K562 (cell line): ENCODE results near the gene ZFPM1. TPM values are rescaled to one million over a fixed set of nuclear protein-coding genes. Genes with fewer than 3 reads are reported as not detected.

Source experiments
- ATAC-seq: fragments of 200-7000 bp; cut with Tn5 transposase; 3 replicates; pipeline ENCODE4 v1.9.1; 2020; ENCODE audit warnings: moderate library complexity
- BruUV-seq: library from RNA; stranded (reverse); fragments of 400-500 nt; replicated peaks from 2 replicates; lab custom pipeline; 2021; lab: Mats Ljungman, UMichigan
- CTCF ChIA-PET: fragments of 300-600 bp; formaldehyde crosslinking; extraction: SDS; loops from one replicate; lab custom pipeline; 2021; ENCODE audit warnings: low intra/inter-chr PET ratio; lab: Yijun Ruan, JAX
- POLR2A ChIA-PET: fragments of 300-600, 350-650 bp; sonication (Branson Sonifier 250); formaldehyde crosslinking; extraction: SDS; loops from one replicate; lab custom pipeline; 2021; ENCODE audit warnings: antibody characterized with exemption, inconsistent platforms; lab: Yijun Ruan, JAX
- DNase-seq, 4 experiments: peaks; one replicate each; pipeline versions ENCODE4 v3.0.0 to v3.0.0-alpha.2; 2011 to 2018; ENCODE audit warnings: low spot score in 3 of 4, mixed read lengths in 3 of 4; ENCODE audit errors: extremely low read depth in 1 of 4
- FAIRE-seq: peaks from 2 replicates; lab custom pipeline; 2011; peaks lifted over from hg19 to GRCh38; lab: Jason Lieb, UNC
- H2AFZ ChIP-seq: 2 replicates; pipeline ENCODE4 v1.6.0; 2011; ENCODE audit warnings: low read depth, low read length, control low read depth, inconsistent platforms
- H3K27ac ChIP-seq: fragments of 200-600 bp; 3 replicates; pipeline ENCODE4 v1.8.0; 2011; ENCODE audit warnings: low read depth, mild to moderate bottlenecking, control low read depth, inconsistent platforms, low read length, moderate library complexity, mixed read lengths; ENCODE audit errors: extremely low read depth
- H3K27me3 ChIP-seq, 2 experiments: fragments of 300-600 bp in 1 of 2; 2 replicates in 1 of 2; 3 replicates in 1 of 2; pipeline versions ENCODE4 v1.6.0 to v1.8.0; 2011; ENCODE audit warnings: inconsistent platforms in 2 of 2, low read length in 2 of 2, mild to moderate bottlenecking in 1 of 2, mixed read lengths in 1 of 2, moderate library complexity in 1 of 2; ENCODE audit not compliant: control insufficient read depth in 2 of 2, insufficient read depth in 2 of 2
- H3K36me3 ChIP-seq: fragments of 300-600 bp; 3 replicates; pipeline ENCODE4 v1.8.0; 2011; ENCODE audit warnings: mild to moderate bottlenecking, low read length, inconsistent platforms; ENCODE audit not compliant: control insufficient read depth, insufficient read depth
- H3K4me1 ChIP-seq, 2 experiments: fragments of 200-600 bp in 1 of 2; replicated peaks in 1 of 2; 2 replicates in 1 of 2; 3 replicates in 1 of 2; pipeline versions ENCODE4 v1.5.1 to v1.8.0; 2011; ENCODE audit warnings: inconsistent platforms in 2 of 2, low read length in 2 of 2, mild to moderate bottlenecking in 1 of 2, mixed read lengths in 1 of 2, moderate library complexity in 1 of 2; ENCODE audit not compliant: control insufficient read depth in 2 of 2, insufficient read depth in 2 of 2
- H3K4me2 ChIP-seq: 2 replicates; pipeline ENCODE4 v1.6.1; 2011; ENCODE audit warnings: low read length, control low read depth, inconsistent platforms, mixed read lengths; ENCODE audit not compliant: insufficient read depth
- H3K4me3 ChIP-seq: fragments of 200-600 bp; sonication (generic), shearing (Covaris generic); 2 replicates; pipeline ENCODE4 v1.5.1; 2016; ENCODE audit warnings: control low read depth, inconsistent platforms
- H3K79me2 ChIP-seq: fragments of 200-600 bp; 3 replicates; pipeline ENCODE4 v1.8.0; 2011; ENCODE audit warnings: low read length, inconsistent platforms; ENCODE audit not compliant: control insufficient read depth, insufficient read depth
- H3K9ac ChIP-seq, 2 experiments: 2 replicates each; pipeline versions ENCODE4 v1.6.0 to v1.6.1; 2011; ENCODE audit warnings: low read depth in 2 of 2, low read length in 2 of 2, control low read depth in 1 of 2, inconsistent platforms in 1 of 2, mild to moderate bottlenecking in 1 of 2, mixed read lengths in 1 of 2; ENCODE audit not compliant: insufficient read depth in 1 of 2
- H3K9me1 ChIP-seq: one replicate; pipeline ENCODE4 v1.6.0; 2011; ENCODE audit warnings: inconsistent platforms, mild to moderate bottlenecking, low read length, moderate library complexity; ENCODE audit not compliant: control insufficient read depth, insufficient read depth
- H3K9me3 ChIP-seq: replicated peaks from 2 replicates; pipeline ENCODE4 v1.5.1; 2011; ENCODE audit warnings: low read depth, low read length, inconsistent platforms; ENCODE audit not compliant: control insufficient read depth, insufficient read depth
- H4K20me1 ChIP-seq: replicated peaks from 2 replicates; pipeline ENCODE4 v1.6.1; 2011; ENCODE audit warnings: low read length, inconsistent platforms, mixed read lengths; ENCODE audit not compliant: control insufficient read depth, insufficient read depth
- KDM4B ChIP-seq, 2 experiments: fragments of 450-650 bp in 1 of 2; sonication (generic) in 1 of 2; IDR thresholded peaks; 2 replicates each; pipeline ENCODE4 v1.6.1; 2016 to 2017; ENCODE audit warnings: borderline replicate concordance in 2 of 2, antibody characterized with exemption in 1 of 2, low read depth in 1 of 2, mild to moderate bottlenecking in 1 of 2
- POLR2A ChIP-seq: fragments of 450-650 bp; conservative IDR thresholded peaks from 2 replicates; pipeline ENCODE4 v1.6.1; 2016
- RAD51 ChIP-seq: fragments of 450-650 bp; IDR thresholded peaks from 2 replicates; pipeline ENCODE4 v1.7.1; 2016; ENCODE audit warnings: low read depth, mild to moderate bottlenecking, borderline replicate concordance
- RBM17 ChIP-seq: fragments of 200-400 bp; formaldehyde crosslinking; IDR thresholded peaks from 2 replicates; pipeline ENCODE4 v1.6.1; 2017; ENCODE audit warnings: low read depth, mild to moderate bottlenecking, low read length, borderline replicate concordance
- SLC30A9 ChIP-seq: fragments of 250-450 bp; sonication (Bioruptor Pico); IDR thresholded peaks from 2 replicates; pipeline ENCODE4 v1.8.0; 2022; ENCODE audit warnings: mild to moderate bottlenecking, moderate library complexity
- ZNF121 ChIP-seq: sonication (generic); formaldehyde crosslinking; conservative IDR thresholded peaks from 2 replicates; pipeline ENCODE4 v1.8.0; 2022; ENCODE audit warnings: missing genetic modification reagents
- ZNF764 ChIP-seq: fragments of 250-450 bp; sonication (Bioruptor Pico); IDR thresholded peaks from 2 replicates; pipeline ENCODE4 v1.4.0; 2020; ENCODE audit warnings: low read depth, mild to moderate bottlenecking, moderate library complexity
- WGBS: fragments of 100-300 bp; shearing (Covaris generic); methylation state at CpG from one replicate; pipeline ENCODE4 v1.1.6; 2016; ENCODE audit warnings: low coverage, mixed read lengths; ENCODE audit not compliant: insufficient coverage; ENCODE audit errors: missing lambda C conversion rate; 5-methylcytosine and 5-hydroxymethylcytosine counted together
- in situ Hi-C: fragments of 300-500 bp; cut with MboI; formaldehyde crosslinking; loops from 4 replicates; pipeline ENCODE4 v1.15.0; 2018; ENCODE audit warnings: inconsistent platforms, mixed read lengths
- intact Hi-C: fragments of 100-400 bp; cut with micrococcal nuclease; formaldehyde crosslinking; loops from 2 replicates; pipeline ENCODE4 v1.14.2; 2022
- polyA plus RNA-seq, 8 experiments: library from polyadenylated mRNA; depleted of rRNA in 4 of 8; stranded (reverse) in 5 of 8; unstranded in 3 of 8; fragments of >200 nt; fragmentation: Nextera tagmentation in 2 of 8; fragmentation: Illumina TruSeq in 1 of 8; extraction: Ambion mirVana in 2 of 8; extraction: Trizol in 1 of 8; gene quantifications; 2 replicates each; pipeline versions ENCODE4 v1.2.1 to v1.2.3, GENCODE V29; 2011 to 2014; ENCODE audit warnings: inconsistent platforms in 1 of 8, missing spikeins in 1 of 8
- total RNA-seq, 7 experiments: library from RNA; depleted of rRNA in 6 of 7; stranded (reverse); fragments of >200 nt in 6 of 7; fragmentation: Illumina TruSeq in 2 of 7; extraction: Trizol in 2 of 7; gene quantifications; 2 replicates each; pipeline versions ENCODE4 v1.2.1 to v1.2.3, GENCODE V29; 2011 to 2021; ENCODE audit warnings: low replicate concordance in 1 of 7

ZFPM1 gene
- total and polyA plus RNA-seq, 9 of the 15 experiments (the other 6 are each of a cell fraction or from before 2014, with no cell fraction given): 0.03 to 35.9 (median 1.4) TPM

DNA sequence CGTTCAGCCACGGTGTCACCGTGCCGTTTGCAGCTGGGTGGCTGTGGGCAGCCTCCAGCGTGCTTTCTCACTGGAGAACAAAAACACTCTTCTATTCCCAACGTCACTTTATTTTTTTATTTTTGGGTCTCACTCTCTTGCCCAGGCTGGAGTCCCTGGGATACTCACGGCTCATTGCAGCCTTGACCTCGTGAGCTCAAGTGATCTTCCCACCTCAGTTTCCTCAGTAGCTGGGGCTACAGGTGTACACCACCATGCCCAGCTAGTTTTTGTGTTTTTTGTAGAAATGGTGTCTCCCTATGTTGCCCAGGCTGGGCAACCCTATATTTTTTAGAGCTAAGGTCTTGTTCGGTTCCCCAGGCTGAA lies 82.8 kb downstream of the ZFPM1 start:
- Histone ChIP-seq H3K4me2 (no peak overlapping the region), H3K27ac (no peak overlapping the region), H3K9me3 (no peaks in the 10 kb centered on the region), H4K20me1 (peaks cover 13% of the 10 kb centered on the region), H2AFZ (no peak overlapping the region), H3K9ac (no peak overlapping the region; a peak in 1 of 4 replicates), H3K36me3 (peaks cover 32% of the 10 kb centered on the region; the same call in 2 of the 3 replicates), H3K4me3 (no peak overlapping the region), H3K4me1 (peaks cover 2 to 79% of the 10 kb centered on the region in 2 experiments; a peak in 4 of 5 replicates), H3K9me1 (no peaks in the 10 kb centered on the region), H3K27me3 (peaks cover 24 to 28% of the 10 kb centered on the region in 2 experiments; a peak in 4 of 5 replicates), H3K79me2 (no peaks in the 10 kb centered on the region)
- in situ Hi-C loops (no loop called here), intact Hi-C loops (no loop called here)
- WGBS: 73% methylated on average over 7 of the region's 9 CpGs
- CTCF ChIA-PET: no interaction called here
- ATAC-seq (no peak), DNase-seq (no peak), FAIRE-seq (peak; percentile 11)
- no TSS peak for BruUV-seq
- no peak for TF ChIP-seq RBM17
- peak; percentile 84 for TF ChIP-seq ZNF121 (CRISPR knock-in tag)
- TF ChIP-seq RAD51: no peak
- TF ChIP-seq SLC30A9 (CRISPR knock-in tag): no peak
- no peak for TF ChIP-seq KDM4B (IDR thresholded peaks at IDR 0.05; ENCODE audit: borderline replicate concordance in 2 of 2, low read depth in 1 of 2)
- TF ChIP-seq ZNF764 (CRISPR knock-in tag): no peak
- peak; percentile 0; the same call in 1 of the 2 replicates for TF ChIP-seq POLR2A
- POLR2A ChIA-PET: interaction anchor here (0.6 to 2.2 kb wide), 7 partner anchors 10 to 879 kb away, joined by 3 to 7 read pairs (median 5); no protein-coding TSS in a partner anchor
